NCI-H1436 treated with DMSO at 0.1 percent for 48 hours (cell line): ENCODE measurements around the gene TNS3.
"Not testable (repeated sequence)": the region's sequence is repeated elsewhere in the genome, so short reads cannot be mapped to it uniquely, and the experiment has no call there.

Experiments
- DNase-seq: peaks from one replicate; lab custom pipeline; 2025; lab: John Stamatoyannopoulos, UW

TNS3 gene

GRCh38 chr7:47282790-47283496 is 299.0 kb downstream of the TNS3 start:
- no peak for DNase-seq

- no peak for DNase-seq
Observed at GRCh38 chr7:47281966-47282643, 299.8 kb downstream of the TNS3 start.

GRCh38 chr7:47281161-47281560 is 300.8 kb downstream of the TNS3 start:
- no peak for DNase-seq

- no peak for DNase-seq
Observed at GRCh38 chr7:47280114-47280513, 301.8 kb downstream of the TNS3 start.

- no peak for DNase-seq
Observed at GRCh38 chr7:47278043-47278442, 303.9 kb downstream of the TNS3 start.

GRCh38 chr7:47277321-47277781 is 304.6 kb downstream of the TNS3 start:
- no peak for DNase-seq

- DNase-seq: no peak
Observed at GRCh38 chr7:47273974-47274766, 307.7 kb downstream of the TNS3 start.

GRCh38 chr7:47273088-47273487 is 308.8 kb downstream of the TNS3 start:
- no peak for DNase-seq

- DNase-seq: no peak
Observed at GRCh38 chr7:47271749-47272148, 310.2 kb downstream of the TNS3 start.

- DNase-seq: no peak
Observed at GRCh38 chr7:47268851-47269836, 312.8 kb downstream of the TNS3 start.

- DNase-seq: no peak
Observed at GRCh38 chr7:47267346-47267745, 314.6 kb downstream of the TNS3 start.

- no peak for DNase-seq
Observed at GRCh38 chr7:47266799-47267198, 315.1 kb downstream of the TNS3 start.

GRCh38 chr7:47266131-47266706 is 315.7 kb downstream of the TNS3 start:
- DNase-seq: no peak

GRCh38 chr7:47265621-47266020 is 316.3 kb downstream of the TNS3 start:
- no peak for DNase-seq

GRCh38 chr7:47264021-47264651 is 317.8 kb downstream of the TNS3 start:
- DNase-seq: no peak

- no peak for DNase-seq
Observed at GRCh38 chr7:47262881-47263280, 319.0 kb downstream of the TNS3 start.

- not testable (repeated sequence) for DNase-seq
Observed at GRCh38 chr7:47262160-47262559, 319.8 kb downstream of the TNS3 start.

GRCh38 chr7:47260270-47260669 is 321.6 kb downstream of the TNS3 start:
- no peak for DNase-seq

GRCh38 chr7:47259682-47260081 is 322.2 kb downstream of the TNS3 start:
- DNase-seq: no peak

- DNase-seq: no peak
Observed at GRCh38 chr7:47258798-47259197, 323.1 kb downstream of the TNS3 start.

- no peak for DNase-seq
Observed at GRCh38 chr7:47256016-47256415, 325.9 kb downstream of the TNS3 start.
